HCT116 (cell line): ENCODE results near the gene CCDC121. TPM values are rescaled to one million over a fixed set of nuclear protein-coding genes. Genes with fewer than 3 reads are reported as not detected.

Experiments
- ATAC-seq: fragments of 200-7000 bp; cut with Tn5 transposase; 2 replicates; pipeline ENCODE4 v1.9.1; 2020; ENCODE audit warnings: mild to moderate bottlenecking, moderate library complexity
- BruUV-seq: library from RNA; stranded (reverse); fragments of 400-500 nt; replicated peaks from 2 replicates; lab custom pipeline; 2021; lab: Mats Ljungman, UMichigan
- CTCF ChIA-PET: fragments of 300-600 bp; sonication (Branson Sonifier 250); formaldehyde crosslinking; loops from one replicate; lab custom pipeline; 2021; ENCODE audit warnings: antibody characterized with exemption; lab: Charles Lee
- POLR2A ChIA-PET: fragments of 300-600, 350-600 bp; sonication (Branson Sonifier 250); formaldehyde crosslinking; loops from one replicate; lab custom pipeline; 2021; ENCODE audit warnings: antibody characterized with exemption; lab: Charles Lee
- RAD21 ChIA-PET, 2 experiments: fragments of 300-600 bp; sonication (Branson Sonifier 250); formaldehyde crosslinking; loops; one replicate each; lab custom pipeline; 2023; ENCODE audit warnings: low total read pairs in 2 of 2; ENCODE audit not compliant: uncharacterized antibody in 2 of 2, unreplicated experiment in 2 of 2, low non-redundant PET in 1 of 2; lab: Charles Lee
- DNase-seq: peaks from one replicate; pipeline ENCODE4 v3.0.0-alpha.2; 2010; ENCODE audit warnings: low read depth, low spot score
- H2AFZ ChIP-seq: fragments of 200-600 bp; shearing (Covaris generic), sonication (generic); 2 replicates; pipeline ENCODE4 v1.6.1; 2017; ENCODE audit warnings: low read depth, mixed run types, mixed read lengths, antibody characterized with exemption, low read length; ENCODE audit not compliant: poor library complexity, severe bottlenecking
- H3K27ac ChIP-seq: 2 replicates; pipeline ENCODE4 v1.5.1; 2012; ENCODE audit warnings: low read depth, low read length
- H3K27me3 ChIP-seq: fragments of 200-600 bp; sonication (generic); 2 replicates; pipeline ENCODE4 v1.6.1; 2016; ENCODE audit warnings: mixed run types, low read length, mixed read lengths; ENCODE audit not compliant: insufficient read depth
- H3K36me3 ChIP-seq, 2 experiments: fragments of 200-500 bp in 1 of 2; fragments of 200-600 bp in 1 of 2; sonication (Bioruptor generic) in 1 of 2; sonication (generic) in 1 of 2; 2 replicates each; pipeline versions ENCODE4 v1.5.1 to v1.6.1; 2014 to 2016; ENCODE audit warnings: low read length in 2 of 2, inconsistent platforms in 1 of 2, mixed read lengths in 1 of 2, mixed run types in 1 of 2; ENCODE audit not compliant: insufficient read depth in 2 of 2, control insufficient read depth in 1 of 2
- H3K4me1 ChIP-seq, 2 experiments: fragments of 200-600 bp in 1 of 2; sonication (generic) in 1 of 2; 2 replicates each; pipeline versions ENCODE4 v1.5.1 to v1.6.1; 2012 to 2017; ENCODE audit warnings: low read length in 2 of 2, inconsistent platforms in 1 of 2, mild to moderate bottlenecking in 1 of 2, mixed read lengths in 1 of 2, mixed run types in 1 of 2, moderate library complexity in 1 of 2; ENCODE audit not compliant: insufficient read depth in 2 of 2, control insufficient read depth in 1 of 2
- H3K4me2 ChIP-seq: fragments of 200-600 bp; sonication (generic); 2 replicates; pipeline ENCODE4 v1.6.1; 2017; ENCODE audit warnings: mixed run types, low read length, mixed read lengths
- H3K4me3 ChIP-seq, 2 experiments: fragments of 200-600 bp in 1 of 2; sonication (generic) in 1 of 2; replicated peaks in 1 of 2; 2 replicates each; pipeline ENCODE4 v1.5.1; 2011 to 2016; ENCODE audit warnings: low read length in 2 of 2, control low read depth in 1 of 2, low read depth in 1 of 2, mild to moderate bottlenecking in 1 of 2, mixed read lengths in 1 of 2, mixed run types in 1 of 2
- H3K79me2 ChIP-seq: fragments of 200-600 bp; sonication (generic); 2 replicates; pipeline ENCODE4 v1.6.1; 2017; ENCODE audit warnings: mild to moderate bottlenecking, mixed run types, low read length, moderate library complexity, mixed read lengths; ENCODE audit not compliant: insufficient read depth
- H3K9ac ChIP-seq: fragments of 200-600 bp; sonication (generic); 2 replicates; pipeline ENCODE4 v1.6.1; 2016; ENCODE audit warnings: low read length, mixed read lengths
- H3K9me2 ChIP-seq: fragments of 200-600 bp; sonication (generic), shearing (Covaris generic); 2 replicates; pipeline ENCODE4 v1.6.1; 2017; ENCODE audit warnings: mixed run types, mild to moderate bottlenecking, moderate library complexity; ENCODE audit not compliant: insufficient read depth
- H3K9me3 ChIP-seq, 2 experiments: fragments of 200-500 bp in 1 of 2; fragments of 200-600 bp in 1 of 2; sonication (Bioruptor generic) in 1 of 2; sonication (generic) in 1 of 2; 2 replicates each; pipeline ENCODE4 v1.6.1; 2014 to 2017; ENCODE audit warnings: low read length in 2 of 2, mixed read lengths in 2 of 2, inconsistent platforms in 1 of 2, low read depth in 1 of 2, mild to moderate bottlenecking in 1 of 2, mixed run types in 1 of 2, moderate library complexity in 1 of 2; ENCODE audit not compliant: control insufficient read depth in 1 of 2, insufficient read depth in 1 of 2
- H4K20me1 ChIP-seq: fragments of 200-600 bp; sonication (generic), shearing (Covaris generic); 2 replicates; pipeline ENCODE4 v1.6.1; 2017; ENCODE audit warnings: mixed run types, mild to moderate bottlenecking, moderate library complexity; ENCODE audit not compliant: insufficient read depth
- CEBPB ChIP-seq: IDR thresholded peaks from 2 replicates; pipeline ENCODE4 v1.6.1; 2012; ENCODE audit warnings: low read depth
- EGR1 ChIP-seq: IDR thresholded peaks from 2 replicates; pipeline ENCODE4 v1.6.1; 2012; ENCODE audit warnings: low read depth
- ELF1 ChIP-seq: IDR thresholded peaks from 2 replicates; pipeline ENCODE4 v1.6.1; 2012; ENCODE audit warnings: low read depth, borderline replicate concordance
- EZH2 ChIP-seq: fragments of 200-600 bp; sonication (generic); IDR thresholded peaks from 2 replicates; pipeline ENCODE4 v1.6.1; 2017; ENCODE audit warnings: antibody characterized with exemption, mixed run types
- EZH2phosphoT487 ChIP-seq: fragments of 200-600 bp; IDR thresholded peaks from 2 replicates; pipeline ENCODE4 v1.6.1; 2018; ENCODE audit warnings: antibody characterized with exemption, borderline replicate concordance
- FOSL1 ChIP-seq: IDR thresholded peaks from 2 replicates; pipeline ENCODE4 v1.6.1; 2012; ENCODE audit warnings: low read depth
- RAD21 ChIP-seq: IDR thresholded peaks from 2 replicates; pipeline ENCODE4 v1.6.1; 2012; ENCODE audit warnings: low read depth, mild to moderate bottlenecking
- YY1 ChIP-seq: IDR thresholded peaks from 2 replicates; pipeline ENCODE4 v1.6.1; 2011; ENCODE audit warnings: low read length, low read depth, moderate library complexity, mild to moderate bottlenecking; ENCODE audit not compliant: insufficient replicate concordance; ENCODE audit errors: extremely low read depth
- intact Hi-C: fragments of 100-400 bp; cut with micrococcal nuclease; formaldehyde crosslinking; loops from 2 replicates; pipeline ENCODE4 v1.10.0; 2022
- total RNA-seq: library from RNA; stranded (reverse); gene quantifications from one replicate; pipeline ENCODE4 v1.2.1, GENCODE V29; 2021; ENCODE audit not compliant: unreplicated experiment
- TF ChIP-seq, protein P1 (sequence below): IDR thresholded peaks from 2 replicates; pipeline ENCODE4 v1.6.1; 2012
- TF ChIP-seq, protein P2 (sequence below): IDR thresholded peaks from 2 replicates; pipeline ENCODE4 v1.6.1; 2011; ENCODE audit warnings: mild to moderate bottlenecking, low read length, moderate library complexity; ENCODE audit not compliant: insufficient replicate concordance; ENCODE audit errors: extremely low read depth
- TF ChIP-seq, protein P3 (sequence below): IDR thresholded peaks from 2 replicates; pipeline ENCODE4 v1.6.1; 2012; ENCODE audit warnings: low read depth
- TF ChIP-seq, protein P4 (sequence below): IDR thresholded peaks from 2 replicates; pipeline ENCODE4 v1.6.1; 2012

The CCDC121 gene
- total RNA-seq, 1 experiment from 2014 or later, result 2.1 TPM

DNA sequence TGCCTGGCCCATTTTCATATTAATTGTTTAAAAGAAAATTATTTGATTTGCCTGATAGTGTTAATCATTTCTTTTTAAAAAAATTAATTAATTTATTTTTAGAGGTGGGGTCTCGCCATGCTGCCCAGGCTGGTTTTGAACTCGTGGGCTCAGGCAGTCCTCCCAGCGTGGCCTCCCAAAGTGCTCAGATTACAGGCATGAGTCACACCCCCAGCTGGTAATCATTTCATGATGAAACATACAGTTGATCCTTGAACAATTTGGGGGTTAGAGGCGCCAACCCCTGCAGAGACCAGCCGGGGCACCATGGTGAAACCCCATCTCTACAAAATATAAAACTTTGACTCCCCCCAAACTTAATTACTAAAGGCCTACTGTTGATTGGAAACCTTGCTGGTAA is 8.0 kb upstream of the CCDC121 start:
- Histone ChIP-seq H3K27me3 (no peaks in the 10 kb centered on the region), H3K4me3 (no peak overlapping the region), H3K27ac (no peak overlapping the region), H3K9me2 (no peaks in the 10 kb centered on the region), H3K4me2 (no peak overlapping the region), H3K9ac (no peak overlapping the region), H3K36me3 (peaks cover 46 to 59% of the 10 kb centered on the region in 2 experiments; a peak in 3 of 4 replicates), H2AFZ (no peak overlapping the region), H3K4me1 (no peaks in the 10 kb centered on the region), H3K79me2 (no peaks in the 10 kb centered on the region; the same call in none of the 2 replicates), H4K20me1 (no peaks in the 10 kb centered on the region), H3K9me3 (no peaks in the 10 kb centered on the region)
- no peak for DNase-seq
- ChIA-PET CTCF (no interaction called here), POLR2A (no interaction called here), RAD21 (no interaction called here)
- BruUV-seq, result no TSS peak
- ATAC-seq, result no peak
- no peak for TF ChIP-seq YY1
- TF ChIP-seq FOSL1, result no peak
- TF ChIP-seq, protein P1, sequence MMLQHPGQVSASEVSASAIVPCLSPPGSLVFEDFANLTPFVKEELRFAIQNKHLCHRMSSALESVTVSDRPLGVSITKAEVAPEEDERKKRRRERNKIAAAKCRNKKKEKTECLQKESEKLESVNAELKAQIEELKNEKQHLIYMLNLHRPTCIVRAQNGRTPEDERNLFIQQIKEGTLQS, result no peak
- no peak for TF ChIP-seq EGR1
- TF ChIP-seq, protein P2, sequence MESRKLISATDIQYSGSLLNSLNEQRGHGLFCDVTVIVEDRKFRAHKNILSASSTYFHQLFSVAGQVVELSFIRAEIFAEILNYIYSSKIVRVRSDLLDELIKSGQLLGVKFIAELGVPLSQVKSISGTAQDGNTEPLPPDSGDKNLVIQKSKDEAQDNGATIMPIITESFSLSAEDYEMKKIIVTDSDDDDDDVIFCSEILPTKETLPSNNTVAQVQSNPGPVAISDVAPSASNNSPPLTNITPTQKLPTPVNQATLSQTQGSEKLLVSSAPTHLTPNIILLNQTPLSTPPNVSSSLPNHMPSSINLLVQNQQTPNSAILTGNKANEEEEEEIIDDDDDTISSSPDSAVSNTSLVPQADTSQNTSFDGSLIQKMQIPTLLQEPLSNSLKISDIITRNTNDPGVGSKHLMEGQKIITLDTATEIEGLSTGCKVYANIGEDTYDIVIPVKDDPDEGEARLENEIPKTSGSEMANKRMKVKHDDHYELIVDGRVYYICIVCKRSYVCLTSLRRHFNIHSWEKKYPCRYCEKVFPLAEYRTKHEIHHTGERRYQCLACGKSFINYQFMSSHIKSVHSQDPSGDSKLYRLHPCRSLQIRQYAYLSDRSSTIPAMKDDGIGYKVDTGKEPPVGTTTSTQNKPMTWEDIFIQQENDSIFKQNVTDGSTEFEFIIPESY, result no peak
- no peak for TF ChIP-seq RAD21
- TF ChIP-seq, protein P3, sequence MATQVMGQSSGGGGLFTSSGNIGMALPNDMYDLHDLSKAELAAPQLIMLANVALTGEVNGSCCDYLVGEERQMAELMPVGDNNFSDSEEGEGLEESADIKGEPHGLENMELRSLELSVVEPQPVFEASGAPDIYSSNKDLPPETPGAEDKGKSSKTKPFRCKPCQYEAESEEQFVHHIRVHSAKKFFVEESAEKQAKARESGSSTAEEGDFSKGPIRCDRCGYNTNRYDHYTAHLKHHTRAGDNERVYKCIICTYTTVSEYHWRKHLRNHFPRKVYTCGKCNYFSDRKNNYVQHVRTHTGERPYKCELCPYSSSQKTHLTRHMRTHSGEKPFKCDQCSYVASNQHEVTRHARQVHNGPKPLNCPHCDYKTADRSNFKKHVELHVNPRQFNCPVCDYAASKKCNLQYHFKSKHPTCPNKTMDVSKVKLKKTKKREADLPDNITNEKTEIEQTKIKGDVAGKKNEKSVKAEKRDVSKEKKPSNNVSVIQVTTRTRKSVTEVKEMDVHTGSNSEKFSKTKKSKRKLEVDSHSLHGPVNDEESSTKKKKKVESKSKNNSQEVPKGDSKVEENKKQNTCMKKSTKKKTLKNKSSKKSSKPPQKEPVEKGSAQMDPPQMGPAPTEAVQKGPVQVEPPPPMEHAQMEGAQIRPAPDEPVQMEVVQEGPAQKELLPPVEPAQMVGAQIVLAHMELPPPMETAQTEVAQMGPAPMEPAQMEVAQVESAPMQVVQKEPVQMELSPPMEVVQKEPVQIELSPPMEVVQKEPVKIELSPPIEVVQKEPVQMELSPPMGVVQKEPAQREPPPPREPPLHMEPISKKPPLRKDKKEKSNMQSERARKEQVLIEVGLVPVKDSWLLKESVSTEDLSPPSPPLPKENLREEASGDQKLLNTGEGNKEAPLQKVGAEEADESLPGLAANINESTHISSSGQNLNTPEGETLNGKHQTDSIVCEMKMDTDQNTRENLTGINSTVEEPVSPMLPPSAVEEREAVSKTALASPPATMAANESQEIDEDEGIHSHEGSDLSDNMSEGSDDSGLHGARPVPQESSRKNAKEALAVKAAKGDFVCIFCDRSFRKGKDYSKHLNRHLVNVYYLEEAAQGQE, result no peak
- TF ChIP-seq CEBPB, result no peak
- TF ChIP-seq EZH2phosphoT487, result no peak
- TF ChIP-seq ELF1, result no peak
- TF ChIP-seq EZH2, result no peak
- TF ChIP-seq, protein P4, sequence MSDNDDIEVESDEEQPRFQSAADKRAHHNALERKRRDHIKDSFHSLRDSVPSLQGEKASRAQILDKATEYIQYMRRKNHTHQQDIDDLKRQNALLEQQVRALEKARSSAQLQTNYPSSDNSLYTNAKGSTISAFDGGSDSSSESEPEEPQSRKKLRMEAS, result no peak
- intact Hi-C loops, result no loop called here
